Fibroblast of lung (primary cell): Measurements from ENCODE around the gene C11orf65.

Experiments
- EZH2 ChIP-seq: IDR thresholded peaks from 2 replicates; pipeline ENCODE4 v1.5.1; 2012; ENCODE audit warnings: low read length, control low read depth, mild to moderate bottlenecking; ENCODE audit errors: missing control alignments
- TF ChIP-seq, protein P1 (sequence below), 2 donors: IDR thresholded peaks in 1 of 2; conservative IDR thresholded peaks in 1 of 2; 1 replicate in 1 of 2; 2 replicates in 1 of 2; pipeline ENCODE4 v1.5.1; 2011 to 2012; ENCODE audit warnings: low read length in 2 of 2, control low read depth in 1 of 2, inconsistent platforms in 1 of 2, low read depth in 1 of 2, mild to moderate bottlenecking in 1 of 2

DNA sequence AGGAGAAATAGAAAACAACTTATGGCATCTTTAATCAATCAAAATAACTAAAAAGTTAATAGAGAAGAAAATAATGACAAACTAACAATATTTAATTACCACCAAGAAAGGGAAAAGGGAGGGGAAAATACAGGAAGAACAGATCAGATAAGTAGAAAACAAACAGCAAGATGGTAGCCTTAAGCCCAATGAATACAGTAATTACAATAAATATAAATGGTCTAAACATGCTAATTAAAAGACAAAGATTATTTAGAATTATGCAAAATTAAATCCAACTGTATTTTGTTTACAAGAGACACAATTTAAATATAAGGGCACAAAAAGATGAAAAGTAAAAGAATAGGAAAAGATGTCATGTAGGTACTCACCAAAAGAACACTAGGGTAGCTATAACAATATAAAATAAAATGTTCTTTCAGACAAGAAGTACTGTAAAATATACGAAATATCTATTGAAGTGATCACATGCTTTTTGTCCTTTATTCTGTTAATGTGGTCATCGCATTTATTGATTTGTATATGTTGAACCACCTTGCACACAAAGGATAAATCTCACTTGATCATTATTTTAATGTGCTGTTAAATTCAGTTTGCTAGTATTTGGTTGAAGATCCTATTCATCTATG, 14.0 kb downstream of the C11orf65 start:
- TF ChIP-seq, protein P1, sequence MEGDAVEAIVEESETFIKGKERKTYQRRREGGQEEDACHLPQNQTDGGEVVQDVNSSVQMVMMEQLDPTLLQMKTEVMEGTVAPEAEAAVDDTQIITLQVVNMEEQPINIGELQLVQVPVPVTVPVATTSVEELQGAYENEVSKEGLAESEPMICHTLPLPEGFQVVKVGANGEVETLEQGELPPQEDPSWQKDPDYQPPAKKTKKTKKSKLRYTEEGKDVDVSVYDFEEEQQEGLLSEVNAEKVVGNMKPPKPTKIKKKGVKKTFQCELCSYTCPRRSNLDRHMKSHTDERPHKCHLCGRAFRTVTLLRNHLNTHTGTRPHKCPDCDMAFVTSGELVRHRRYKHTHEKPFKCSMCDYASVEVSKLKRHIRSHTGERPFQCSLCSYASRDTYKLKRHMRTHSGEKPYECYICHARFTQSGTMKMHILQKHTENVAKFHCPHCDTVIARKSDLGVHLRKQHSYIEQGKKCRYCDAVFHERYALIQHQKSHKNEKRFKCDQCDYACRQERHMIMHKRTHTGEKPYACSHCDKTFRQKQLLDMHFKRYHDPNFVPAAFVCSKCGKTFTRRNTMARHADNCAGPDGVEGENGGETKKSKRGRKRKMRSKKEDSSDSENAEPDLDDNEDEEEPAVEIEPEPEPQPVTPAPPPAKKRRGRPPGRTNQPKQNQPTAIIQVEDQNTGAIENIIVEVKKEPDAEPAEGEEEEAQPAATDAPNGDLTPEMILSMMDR (conservative IDR thresholded peaks at IDR 0.05 in 1 of 2, IDR thresholded peaks at IDR 0.05 in 1 of 2; ENCODE audit: low read depth in 1 of 2, low read length in 2 of 2) = no peak
- no peak for TF ChIP-seq EZH2
